Fibroblast of skin of scalp (primary cell): Measurements from ENCODE around the gene STON1.
"Not testable (repeated sequence)": the region's sequence is repeated elsewhere in the genome, so short reads cannot be mapped to it uniquely, and the experiment has no call there.

ENCODE experiments used
- DNase-seq: peaks from one replicate; pipeline ENCODE4 v3.0.0-alpha.2; 2013

The STON1 gene

GRCh38 chr2:48528431-48528830 is 1.5 kb upstream of the STON1 start:
- DNase-seq = no peak

GRCh38 chr2:48529194-48529593 is 760 bp upstream of the STON1 start:
- DNase-seq = no peak

- DNase-seq = no peak
These were observed 300 bp upstream of the STON1 start for GRCh38 chr2:48529676-48530032.

- peak; percentile 95 for DNase-seq
These were observed 1.2 kb downstream of the STON1 start for GRCh38 chr2:48531141-48531648.

GRCh38 chr2:48532174-48532573 is 2.2 kb downstream of the STON1 start:
- no peak for DNase-seq

- DNase-seq = no peak
These were observed 2.9 kb downstream of the STON1 start for GRCh38 chr2:48532824-48533223.

GRCh38 chr2:48534781-48535180 is 4.8 kb downstream of the STON1 start:
- no peak for DNase-seq

- DNase-seq = no peak
These were observed 10.4 kb downstream of the STON1 start for GRCh38 chr2:48540237-48540935.

GRCh38 chr2:48541666-48542389 is 11.9 kb downstream of the STON1 start:
- DNase-seq = no peak

GRCh38 chr2:48543895-48544294 is 13.9 kb downstream of the STON1 start:
- peak; percentile 24 for DNase-seq

- peak; percentile 41 for DNase-seq
These were observed 15.3 kb downstream of the STON1 start for GRCh38 chr2:48545244-48545643.

GRCh38 chr2:48548840-48549239 is 18.9 kb downstream of the STON1 start:
- DNase-seq = peak; percentile 41

GRCh38 chr2:48549972-48550371 is 20.0 kb downstream of the STON1 start:
- no peak for DNase-seq

- DNase-seq = no peak
These were observed 21.6 kb downstream of the STON1 start for GRCh38 chr2:48551548-48551947.

- not testable (repeated sequence) for DNase-seq
These were observed 25.1 kb downstream of the STON1 start for GRCh38 chr2:48555071-48555470.

GRCh38 chr2:48558456-48558855 is 28.5 kb downstream of the STON1 start:
- no peak for DNase-seq

GRCh38 chr2:48560546-48561209 is 30.7 kb downstream of the STON1 start:
- no peak for DNase-seq

- DNase-seq = no peak
These were observed 32.3 kb downstream of the STON1 start for GRCh38 chr2:48562281-48562680.

GRCh38 chr2:48566592-48567310 is 36.8 kb downstream of the STON1 start:
- DNase-seq = peak; percentile 46

GRCh38 chr2:48567671-48568070 is 37.7 kb downstream of the STON1 start:
- DNase-seq = peak; percentile 85

- no peak for DNase-seq
These were observed 38.6 kb downstream of the STON1 start for GRCh38 chr2:48568547-48568946.

- peak; percentile 33 for DNase-seq
These were observed 39.5 kb downstream of the STON1 start for GRCh38 chr2:48569433-48569832.

- DNase-seq = peak; percentile 11
These were observed 42.9 kb downstream of the STON1 start for GRCh38 chr2:48572816-48573215.
